K562 (cell line): Measurements from ENCODE around the gene TUBB8B. TPM values are rescaled to one million over a fixed set of nuclear protein-coding genes. Genes with fewer than 3 reads are reported as not detected.
"Not testable (repeated sequence)": the region's sequence is repeated elsewhere in the genome, so short reads cannot be mapped to it uniquely, and the experiment has no call there.

Experiments
- ATAC-seq: fragments of 200-7000 bp; cut with Tn5 transposase; 3 replicates; pipeline ENCODE4 v1.9.1; 2020; ENCODE audit warnings: moderate library complexity
- BruUV-seq: library from RNA; stranded (reverse); fragments of 400-500 nt; replicated peaks from 2 replicates; lab custom pipeline; 2021; lab: Mats Ljungman, UMichigan
- CTCF ChIA-PET: fragments of 300-600 bp; formaldehyde crosslinking; extraction: SDS; loops from one replicate; lab custom pipeline; 2021; ENCODE audit warnings: low intra/inter-chr PET ratio; lab: Yijun Ruan, JAX
- POLR2A ChIA-PET: fragments of 300-600, 350-650 bp; sonication (Branson Sonifier 250); formaldehyde crosslinking; extraction: SDS; loops from one replicate; lab custom pipeline; 2021; ENCODE audit warnings: antibody characterized with exemption, inconsistent platforms; lab: Yijun Ruan, JAX
- DNase-seq, 4 experiments: peaks; one replicate each; pipeline versions ENCODE4 v3.0.0 to v3.0.0-alpha.2; 2011 to 2018; ENCODE audit warnings: low spot score in 3 of 4, mixed read lengths in 3 of 4; ENCODE audit errors: extremely low read depth in 1 of 4
- FAIRE-seq: peaks from 2 replicates; lab custom pipeline; 2011; peaks lifted over from hg19 to GRCh38; lab: Jason Lieb, UNC
- H2AFZ ChIP-seq: 2 replicates; pipeline ENCODE4 v1.6.0; 2011; ENCODE audit warnings: low read depth, low read length, control low read depth, inconsistent platforms
- H3K27ac ChIP-seq: fragments of 200-600 bp; 3 replicates; pipeline ENCODE4 v1.8.0; 2011; ENCODE audit warnings: low read depth, mild to moderate bottlenecking, control low read depth, inconsistent platforms, low read length, moderate library complexity, mixed read lengths; ENCODE audit errors: extremely low read depth
- H3K27me3 ChIP-seq, 2 experiments: fragments of 300-600 bp in 1 of 2; 2 replicates in 1 of 2; 3 replicates in 1 of 2; pipeline versions ENCODE4 v1.6.0 to v1.8.0; 2011; ENCODE audit warnings: inconsistent platforms in 2 of 2, low read length in 2 of 2, mild to moderate bottlenecking in 1 of 2, mixed read lengths in 1 of 2, moderate library complexity in 1 of 2; ENCODE audit not compliant: control insufficient read depth in 2 of 2, insufficient read depth in 2 of 2
- H3K36me3 ChIP-seq: fragments of 300-600 bp; 3 replicates; pipeline ENCODE4 v1.8.0; 2011; ENCODE audit warnings: mild to moderate bottlenecking, low read length, inconsistent platforms; ENCODE audit not compliant: control insufficient read depth, insufficient read depth
- H3K4me1 ChIP-seq, 2 experiments: fragments of 200-600 bp in 1 of 2; replicated peaks in 1 of 2; 2 replicates in 1 of 2; 3 replicates in 1 of 2; pipeline versions ENCODE4 v1.5.1 to v1.8.0; 2011; ENCODE audit warnings: inconsistent platforms in 2 of 2, low read length in 2 of 2, mild to moderate bottlenecking in 1 of 2, mixed read lengths in 1 of 2, moderate library complexity in 1 of 2; ENCODE audit not compliant: control insufficient read depth in 2 of 2, insufficient read depth in 2 of 2
- H3K4me2 ChIP-seq: 2 replicates; pipeline ENCODE4 v1.6.1; 2011; ENCODE audit warnings: low read length, control low read depth, inconsistent platforms, mixed read lengths; ENCODE audit not compliant: insufficient read depth
- H3K4me3 ChIP-seq: fragments of 200-600 bp; sonication (generic), shearing (Covaris generic); 2 replicates; pipeline ENCODE4 v1.5.1; 2016; ENCODE audit warnings: control low read depth, inconsistent platforms
- H3K79me2 ChIP-seq: fragments of 200-600 bp; 3 replicates; pipeline ENCODE4 v1.8.0; 2011; ENCODE audit warnings: low read length, inconsistent platforms; ENCODE audit not compliant: control insufficient read depth, insufficient read depth
- H3K9ac ChIP-seq, 2 experiments: 2 replicates each; pipeline versions ENCODE4 v1.6.0 to v1.6.1; 2011; ENCODE audit warnings: low read depth in 2 of 2, low read length in 2 of 2, control low read depth in 1 of 2, inconsistent platforms in 1 of 2, mild to moderate bottlenecking in 1 of 2, mixed read lengths in 1 of 2; ENCODE audit not compliant: insufficient read depth in 1 of 2
- H3K9me1 ChIP-seq: one replicate; pipeline ENCODE4 v1.6.0; 2011; ENCODE audit warnings: inconsistent platforms, mild to moderate bottlenecking, low read length, moderate library complexity; ENCODE audit not compliant: control insufficient read depth, insufficient read depth
- H3K9me3 ChIP-seq: replicated peaks from 2 replicates; pipeline ENCODE4 v1.5.1; 2011; ENCODE audit warnings: low read depth, low read length, inconsistent platforms; ENCODE audit not compliant: control insufficient read depth, insufficient read depth
- H4K20me1 ChIP-seq: replicated peaks from 2 replicates; pipeline ENCODE4 v1.6.1; 2011; ENCODE audit warnings: low read length, inconsistent platforms, mixed read lengths; ENCODE audit not compliant: control insufficient read depth, insufficient read depth
- CREBBP ChIP-seq: IDR thresholded peaks from one replicate; pipeline ENCODE4 v1.6.1; 2012; ENCODE audit warnings: low read depth, mild to moderate bottlenecking, control low read depth, inconsistent platforms, low read length
- OTX1 ChIP-seq: fragments of 450-650 bp; formaldehyde crosslinking; IDR thresholded peaks from 2 replicates; pipeline ENCODE4 v1.4.0; 2022; ENCODE audit warnings: mild to moderate bottlenecking
- POLR3A ChIP-seq: IDR thresholded peaks from 2 replicates; pipeline ENCODE4 v1.6.1; 2011; ENCODE audit warnings: borderline replicate concordance, mild to moderate bottlenecking, moderate library complexity; ENCODE audit not compliant: insufficient read length, insufficient read depth; ENCODE audit errors: extremely low read depth
- WGBS: fragments of 100-300 bp; shearing (Covaris generic); methylation state at CpG from one replicate; pipeline ENCODE4 v1.1.6; 2016; ENCODE audit warnings: low coverage, mixed read lengths; ENCODE audit not compliant: insufficient coverage; ENCODE audit errors: missing lambda C conversion rate; 5-methylcytosine and 5-hydroxymethylcytosine counted together
- in situ Hi-C: fragments of 300-500 bp; cut with MboI; formaldehyde crosslinking; loops from 4 replicates; pipeline ENCODE4 v1.15.0; 2018; ENCODE audit warnings: inconsistent platforms, mixed read lengths
- intact Hi-C: fragments of 100-400 bp; cut with micrococcal nuclease; formaldehyde crosslinking; loops from 2 replicates; pipeline ENCODE4 v1.14.2; 2022
- polyA plus RNA-seq, 8 experiments: library from polyadenylated mRNA; depleted of rRNA in 4 of 8; stranded (reverse) in 5 of 8; unstranded in 3 of 8; fragments of >200 nt; fragmentation: Nextera tagmentation in 2 of 8; fragmentation: Illumina TruSeq in 1 of 8; extraction: Ambion mirVana in 2 of 8; extraction: Trizol in 1 of 8; gene quantifications; 2 replicates each; pipeline versions ENCODE4 v1.2.1 to v1.2.3, GENCODE V29; 2011 to 2014; ENCODE audit warnings: inconsistent platforms in 1 of 8, missing spikeins in 1 of 8
- total RNA-seq, 7 experiments: library from RNA; depleted of rRNA in 6 of 7; stranded (reverse); fragments of >200 nt in 6 of 7; fragmentation: Illumina TruSeq in 2 of 7; extraction: Trizol in 2 of 7; gene quantifications; 2 replicates each; pipeline versions ENCODE4 v1.2.1 to v1.2.3, GENCODE V29; 2011 to 2021; ENCODE audit warnings: low replicate concordance in 1 of 7

TUBB8B gene
- total and polyA plus RNA-seq, 9 of the 15 experiments (the other 6 are each of a cell fraction or from before 2014, with no cell fraction given) = 0.08 TPM; not detected in 8

DNA sequence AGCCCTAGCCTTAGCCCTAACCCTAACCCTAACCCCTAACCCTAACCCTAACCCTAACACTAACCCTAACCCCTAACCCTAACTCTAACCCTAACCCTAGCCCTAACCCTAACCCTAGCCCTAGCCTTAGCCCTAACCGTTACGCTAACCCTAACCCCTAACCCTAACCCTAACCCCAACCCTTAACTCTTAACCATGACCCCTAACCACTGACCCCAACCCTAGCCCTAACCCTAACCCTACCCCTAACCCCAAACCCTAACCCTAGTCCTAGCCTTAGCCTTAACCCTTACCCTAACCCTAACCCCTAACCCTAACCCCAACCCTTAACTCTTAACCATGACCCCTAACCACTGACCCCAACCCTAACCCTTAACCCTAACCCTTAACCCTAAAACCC, 14.2 kb upstream of the TUBB8B start:
- FAIRE-seq, CTCF ChIA-PET, DNase-seq, H2AFZ ChIP-seq, POLR2A ChIA-PET, ATAC-seq, H3K4me3 ChIP-seq, H3K9me3 ChIP-seq, H3K27me3 ChIP-seq, H3K79me2 ChIP-seq, H3K4me2 ChIP-seq, in situ Hi-C loops, H3K9me1 ChIP-seq, H3K9ac ChIP-seq, H3K36me3 ChIP-seq, H3K4me1 ChIP-seq, H3K27ac ChIP-seq, BruUV-seq, H4K20me1 ChIP-seq, intact Hi-C loops: not testable (repeated sequence)
- peak; percentile 41 for TF ChIP-seq POLR3A
- peak; percentile 79; the same call in 1 of the 2 replicates for TF ChIP-seq OTX1 (CRISPR knock-in tag)
- TF ChIP-seq CREBBP = peak; percentile 98
- 0% methylated on average over 2 of the region's 2 CpGs for WGBS

DNA sequence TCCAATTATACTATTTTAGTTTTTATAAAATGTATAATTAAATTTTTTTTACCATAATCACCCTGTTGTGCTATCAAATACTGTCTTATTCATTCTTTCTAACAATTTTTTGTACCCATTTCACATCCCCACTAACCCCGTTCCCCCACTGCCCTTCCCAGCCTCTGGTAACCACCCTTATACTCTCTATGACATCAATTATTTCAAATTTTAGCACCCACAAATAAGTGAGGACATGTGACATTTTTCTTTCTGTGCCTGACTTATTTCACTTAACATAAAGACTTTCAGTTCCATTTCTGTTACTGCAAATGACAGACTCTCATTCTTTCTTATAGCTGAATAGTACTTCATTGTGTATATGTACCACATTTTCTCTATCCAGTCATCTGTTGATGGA, 5.0 kb upstream of the TUBB8B start:
- in situ Hi-C loops, H3K79me2 ChIP-seq, H3K27ac ChIP-seq, H3K4me3 ChIP-seq, H3K9me1 ChIP-seq, H3K4me1 ChIP-seq, DNase-seq, intact Hi-C loops, H2AFZ ChIP-seq, H3K9ac ChIP-seq, H3K4me2 ChIP-seq, H3K27me3 ChIP-seq, BruUV-seq, H4K20me1 ChIP-seq, H3K36me3 ChIP-seq, H3K9me3 ChIP-seq, CTCF ChIA-PET, FAIRE-seq, ATAC-seq, POLR2A ChIA-PET: not testable (repeated sequence)
- WGBS = 11% methylated on average over 1 of the region's 1 CpG

DNA sequence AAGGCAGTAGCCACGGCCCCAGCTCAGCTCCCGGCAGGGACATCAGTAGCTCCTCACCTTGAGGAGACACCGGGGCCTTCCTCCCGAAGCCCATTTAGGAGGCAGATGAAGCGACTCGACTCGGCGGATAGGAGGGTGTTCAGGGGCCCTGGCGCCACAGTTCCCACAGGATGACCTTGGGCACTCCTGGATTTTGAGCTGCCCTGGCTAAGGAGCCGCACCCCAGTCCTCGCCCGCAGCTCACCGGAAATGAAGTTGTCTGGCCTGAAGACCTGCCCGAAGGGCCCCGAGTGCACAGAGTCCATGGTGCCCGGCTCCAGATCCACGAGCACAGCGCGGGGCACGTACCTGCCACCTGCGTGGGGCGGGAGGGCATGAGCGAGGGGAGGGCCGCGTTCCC, 719 bp downstream of the TUBB8B start:
- in situ Hi-C loops, H3K9me3 ChIP-seq: not testable (repeated sequence)
- WGBS = 11% methylated on average over 19 of the region's 25 CpGs

More for the DNA sequence above, 719 bp downstream of the TUBB8B start:
- H3K9ac ChIP-seq, FAIRE-seq, H3K4me3 ChIP-seq, intact Hi-C loops, H3K4me2 ChIP-seq, H4K20me1 ChIP-seq, DNase-seq, H3K79me2 ChIP-seq, H3K36me3 ChIP-seq, POLR2A ChIA-PET, BruUV-seq, H2AFZ ChIP-seq, H3K4me1 ChIP-seq, H3K27me3 ChIP-seq, H3K9me1 ChIP-seq, CTCF ChIA-PET, ATAC-seq, H3K27ac ChIP-seq: not testable (repeated sequence)
